ENCODE results near the gene SOX5.
"Not testable (repeated sequence)": the region's sequence is repeated elsewhere in the genome, so short reads cannot be mapped to it uniquely, and the experiment has no call there.

The SOX5 gene

GRCh38 chr12:23906329-23906728, 43.1 kb downstream of the SOX5 start:
- DNase-seq (ENCODE audit: low spot score) = no peak

GRCh38 chr12:23899434-23899833, 50.0 kb downstream of the SOX5 start:
- DNase-seq (ENCODE audit: low spot score) = no peak

- DNase-seq (ENCODE audit: low spot score) = no peak
Measured at GRCh38 chr12:23898121-23898520, 51.3 kb downstream of the SOX5 start.

GRCh38 chr12:23895792-23896218, 53.7 kb downstream of the SOX5 start:
- no peak for DNase-seq (ENCODE audit: low spot score)

GRCh38 chr12:23893611-23894010, 55.9 kb downstream of the SOX5 start:
- no peak for DNase-seq (ENCODE audit: low spot score)

- no peak for DNase-seq (ENCODE audit: low spot score)
Measured at GRCh38 chr12:23891115-23891514, 58.4 kb downstream of the SOX5 start.

- DNase-seq (ENCODE audit: low spot score) = no peak
Measured at GRCh38 chr12:23889069-23889440, 60.4 kb downstream of the SOX5 start.

GRCh38 chr12:23888396-23889068, 60.9 kb downstream of the SOX5 start:
- no peak for DNase-seq (ENCODE audit: low spot score)

- no peak for DNase-seq (ENCODE audit: low spot score)
Measured at GRCh38 chr12:23887055-23887835, 62.2 kb downstream of the SOX5 start.

GRCh38 chr12:23885394-23885793, 64.1 kb downstream of the SOX5 start:
- DNase-seq (ENCODE audit: low spot score) = no peak

GRCh38 chr12:23884909-23885308, 64.6 kb downstream of the SOX5 start:
- no peak for DNase-seq (ENCODE audit: low spot score)

GRCh38 chr12:23880988-23881387, 68.5 kb downstream of the SOX5 start:
- no peak for DNase-seq (ENCODE audit: low spot score)

GRCh38 chr12:23876618-23877017, 72.9 kb downstream of the SOX5 start:
- not testable (repeated sequence) for DNase-seq (ENCODE audit: low spot score)

GRCh38 chr12:23867794-23868193, 81.7 kb downstream of the SOX5 start:
- DNase-seq (ENCODE audit: low spot score) = no peak

GRCh38 chr12:23862701-23863100, 86.8 kb downstream of the SOX5 start:
- DNase-seq (ENCODE audit: low spot score) = no peak

GRCh38 chr12:23860019-23860418, 89.5 kb downstream of the SOX5 start:
- no peak for DNase-seq (ENCODE audit: low spot score)

GRCh38 chr12:23857178-23857577, 92.3 kb downstream of the SOX5 start:
- DNase-seq (ENCODE audit: low spot score) = no peak

GRCh38 chr12:23855813-23856212, 93.7 kb downstream of the SOX5 start:
- DNase-seq (ENCODE audit: low spot score) = no peak

GRCh38 chr12:23854598-23854997, 94.9 kb downstream of the SOX5 start:
- DNase-seq (ENCODE audit: low spot score) = no peak

GRCh38 chr12:23853640-23854039, 95.8 kb downstream of the SOX5 start:
- DNase-seq (ENCODE audit: low spot score) = no peak

GRCh38 chr12:23851602-23852001, 97.9 kb downstream of the SOX5 start:
- DNase-seq (ENCODE audit: low spot score) = no peak

GRCh38 chr12:23847857-23848256, 101.6 kb downstream of the SOX5 start:
- DNase-seq (ENCODE audit: low spot score) = no peak

GRCh38 chr12:23843958-23844357, 105.5 kb downstream of the SOX5 start:
- no peak for DNase-seq (ENCODE audit: low spot score)

- no peak for DNase-seq (ENCODE audit: low spot score)
Measured at GRCh38 chr12:23834076-23834475, 115.4 kb downstream of the SOX5 start.
